ENCODE data around the gene PLXNA2. TPM values are rescaled to one million over a fixed set of nuclear protein-coding genes. Genes with fewer than 3 reads are reported as not detected.

The PLXNA2 gene
- total and polyA plus RNA-seq, 2 of the 4 experiments (the other 2 are of a cell fraction): 0.72 to 1.1 TPM

DNA sequence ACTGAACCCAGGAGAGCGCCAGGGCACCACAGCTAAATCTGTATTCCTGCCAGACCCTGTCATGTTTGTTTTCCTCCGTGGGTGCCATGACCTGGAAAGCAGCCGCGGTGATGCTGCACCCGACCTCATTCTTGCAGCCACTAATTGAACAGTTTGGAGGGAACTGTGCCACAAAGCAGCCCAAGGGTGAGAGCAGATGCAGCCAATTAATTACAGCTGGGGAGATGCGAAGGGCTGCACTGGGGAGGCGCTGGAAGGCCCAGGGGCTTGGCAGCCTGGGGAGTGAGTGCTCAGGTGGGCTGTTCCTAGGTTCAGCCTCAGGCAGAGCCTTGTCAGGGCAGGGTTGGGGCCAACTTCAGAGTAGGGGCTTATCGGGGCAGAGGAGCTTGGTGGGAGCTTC lies 174.9 kb downstream of the PLXNA2 start:
- no peak overlapping the region for H2BK5ac ChIP-seq (ENCODE audit: low read depth, low read length, poor library complexity, severe bottlenecking)
- no peak overlapping the region for H2AK5ac ChIP-seq (ENCODE audit: low read depth, low read length)
- H3K4me1 ChIP-seq (ENCODE audit: control insufficient read depth, insufficient read depth, low read length): no peaks in the 10 kb centered on the region
- no peaks in the 10 kb centered on the region for H3K27me3 ChIP-seq (ENCODE audit: control insufficient read depth, insufficient read depth, low read length)
- peaks cover 9% of the 10 kb centered on the region for H3K9me1 ChIP-seq (ENCODE audit: insufficient read depth, low read length)
- no peak overlapping the region for H3K9ac ChIP-seq (ENCODE audit: low read depth, low read length)
- no peak overlapping the region for H4K5ac ChIP-seq (ENCODE audit: low read depth, low read length)
- no peak overlapping the region for H3K56ac ChIP-seq (ENCODE audit: extremely low read depth, insufficient read depth, low read length)
- no peak overlapping the region for H3K18ac ChIP-seq (ENCODE audit: low read depth, low read length)
- CTCF ChIA-PET: no interaction called here
- 33% methylated on average over 1 of the region's 8 CpGs; no CpG with 5 or more reads in 1 of the 2 experiments for WGBS, 2 experiments (ENCODE audit: extremely low coverage in 2 of 2, insufficient read length in 1 of 2)
- no peak overlapping the region for H4K8ac ChIP-seq (ENCODE audit: low read depth in 2 of 2, low read length in 2 of 2)
- no peak overlapping the region for H3K4me3 ChIP-seq (ENCODE audit: insufficient read depth, low read depth, low read length)
- in situ Hi-C loops (cut with MboI; ENCODE audit: low sequenced_read_pairs) (no loop called here), intact Hi-C loops (cut with micrococcal nuclease) (no loop called here), dilution Hi-C loops (cut with HindIII; ENCODE audit: low sequenced_read_pairs, unreplicated experiment) (no loop called here)
- H3K36me3 ChIP-seq (ENCODE audit: control insufficient read depth, insufficient read depth, low read length): no peaks in the 10 kb centered on the region
- H3K4me2 ChIP-seq (ENCODE audit: low read depth, low read length): no peak overlapping the region
- no peak overlapping the region for H2BK120ac ChIP-seq (ENCODE audit: low read depth, low read length)
- no peak overlapping the region for H2BK15ac ChIP-seq (ENCODE audit: low read depth, low read length)
- no peaks in the 10 kb centered on the region for H4K20me1 ChIP-seq (ENCODE audit: insufficient read depth, low read length)
- DNase-seq: no peak
- H2BK20ac ChIP-seq (ENCODE audit: low read depth, low read length): no peak overlapping the region
- POLR2A ChIA-PET (ENCODE audit: unreplicated experiment): no interaction called here
- H3K27ac ChIP-seq (ENCODE audit: insufficient read depth, low read length): no peak overlapping the region
- no peak overlapping the region for H2AK9ac ChIP-seq (replicated peaks; ENCODE audit: low read depth, low read length, poor library complexity)
- TF ChIP-seq BHLHE40 (IDR thresholded peaks at IDR 0.05; ENCODE audit: low read depth, low read length) (no peak), NFE2L2 (IDR thresholded peaks at IDR 0.05; ENCODE audit: low read depth, low read length) (no peak), MAZ (IDR thresholded peaks at IDR 0.05; ENCODE audit: borderline replicate concordance, low read depth, low read length) (no peak), CTCF (conservative IDR thresholded peaks at IDR 0.05; ENCODE audit: low read depth, low read length) (no peak), FOS (IDR thresholded peaks at IDR 0.05; ENCODE audit: low read depth, low read length) (no peak), MXI1 (IDR thresholded peaks at IDR 0.05; ENCODE audit: borderline replicate concordance, low read depth, low read length) (no peak), SMC3 (IDR thresholded peaks at IDR 0.05; ENCODE audit: low read depth, low read length) (no peak), CEBPB (IDR thresholded peaks at IDR 0.05; ENCODE audit: low read depth, low read length) (no peak), RFX5 (IDR thresholded peaks at IDR 0.05; ENCODE audit: low read depth, low read length) (no peak), RAD21 (IDR thresholded peaks at IDR 0.05; ENCODE audit: low read length) (no peak), POLR2A (IDR thresholded peaks at IDR 0.05; ENCODE audit: low read depth, low read length) (no peak), RCOR1 (IDR thresholded peaks at IDR 0.05; ENCODE audit: insufficient replicate concordance, low read length) (no peak), MAFK (IDR thresholded peaks at IDR 0.05; ENCODE audit: low read depth, low read length) (no peak), CHD1 (IDR thresholded peaks at IDR 0.05; ENCODE audit: low read depth, low read length) (no peak)
- TF ChIP-seq, protein P1, sequence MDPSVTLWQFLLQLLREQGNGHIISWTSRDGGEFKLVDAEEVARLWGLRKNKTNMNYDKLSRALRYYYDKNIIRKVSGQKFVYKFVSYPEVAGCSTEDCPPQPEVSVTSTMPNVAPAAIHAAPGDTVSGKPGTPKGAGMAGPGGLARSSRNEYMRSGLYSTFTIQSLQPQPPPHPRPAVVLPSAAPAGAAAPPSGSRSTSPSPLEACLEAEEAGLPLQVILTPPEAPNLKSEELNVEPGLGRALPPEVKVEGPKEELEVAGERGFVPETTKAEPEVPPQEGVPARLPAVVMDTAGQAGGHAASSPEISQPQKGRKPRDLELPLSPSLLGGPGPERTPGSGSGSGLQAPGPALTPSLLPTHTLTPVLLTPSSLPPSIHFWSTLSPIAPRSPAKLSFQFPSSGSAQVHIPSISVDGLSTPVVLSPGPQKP (IDR thresholded peaks at IDR 0.05; ENCODE audit: borderline replicate concordance, low read depth, low read length): no peak
- no peak overlapping the region for H3K4ac ChIP-seq (ENCODE audit: low read depth, low read length)
- no peak overlapping the region for H3K23ac ChIP-seq (ENCODE audit: low read depth, low read length)
- no peaks in the 10 kb centered on the region for H3K79me1 ChIP-seq (ENCODE audit: low read depth in 1 of 2, low read length in 2 of 2)
- H3K9me3 ChIP-seq (ENCODE audit: control insufficient read depth, insufficient read depth, low read length): no peaks in the 10 kb centered on the region
- H2AFZ ChIP-seq (replicated peaks; ENCODE audit: low read length, poor library complexity): no peak overlapping the region
- no peak for ATAC-seq (ENCODE audit: low read depth)
- H3K14ac ChIP-seq (replicated peaks; ENCODE audit: low read depth, low read length): no peak overlapping the region
- BruUV-seq (replicated peaks): no TSS peak
- no peak overlapping the region for H4K91ac ChIP-seq (ENCODE audit: insufficient read depth, low read depth, low read length)
